Activated CD8-positive, alpha-beta T cell treated with anti-CD3 and anti-CD28 coated beads for 36 hours (primary cell): ENCODE measurements around the gene ABHD17C. TPM values are rescaled to one million over a fixed set of nuclear protein-coding genes. Genes with fewer than 3 reads are reported as not detected.

Experiments used
- ATAC-seq: fragments of 200-7000 bp; cut with Tn5 transposase; one replicate; pipeline ENCODE4 v1.10.0; 2021; ENCODE audit warnings: mild to moderate bottlenecking, moderate library complexity
- CTCF ChIA-PET: fragments of 350-600 bp; sonication (Branson Sonifier 250); formaldehyde crosslinking; loops from one replicate; lab custom pipeline; 2021; ENCODE audit warnings: antibody characterized with exemption; lab: Charles Lee
- POLR2A ChIA-PET: fragments of 350-600 bp; sonication (Branson Sonifier 250); formaldehyde crosslinking; loops from one replicate; lab custom pipeline; 2021; ENCODE audit warnings: antibody characterized with exemption; lab: Charles Lee
- DNase-seq: peaks from one replicate; pipeline ENCODE4 v3.0.0-alpha.2; 2020
- H3K27ac Mint-ChIP-seq: one replicate; pipeline ENCODE4 v1.8.0; 2021; ENCODE audit warnings: mild to moderate bottlenecking, mixed read lengths
- H3K27me3 Mint-ChIP-seq: one replicate; pipeline ENCODE4 v1.8.0; 2021; ENCODE audit warnings: mixed read lengths
- H3K36me3 Mint-ChIP-seq: one replicate; pipeline ENCODE4 v1.8.0; 2021; ENCODE audit warnings: low read depth, mixed read lengths
- H3K4me1 Mint-ChIP-seq: one replicate; pipeline ENCODE4 v1.8.0; 2021; ENCODE audit warnings: low read depth, mixed read lengths
- H3K4me3 Mint-ChIP-seq: one replicate; pipeline ENCODE4 v1.8.0; 2021; ENCODE audit warnings: mild to moderate bottlenecking, moderate library complexity, mixed read lengths
- H3K9me3 Mint-ChIP-seq: one replicate; pipeline ENCODE4 v1.8.0; 2021; ENCODE audit warnings: mixed read lengths
- CTCF ChIP-seq: fragments of 200-600 bp; IDR thresholded peaks from one replicate; pipeline ENCODE4 v1.8.0; 2022; ENCODE audit warnings: antibody characterized with exemption, mild to moderate bottlenecking
- intact Hi-C: fragments of 100-400 bp; cut with micrococcal nuclease; formaldehyde crosslinking; loops from one replicate; pipeline ENCODE4 v1.10.0; 2022
- total RNA-seq, 2 experiments: library from RNA; stranded (reverse); gene quantifications; one replicate each; pipeline ENCODE4 v1.2.3, GENCODE V29; 2021

ABHD17C gene
- total RNA-seq, 2 experiments from 2014 or later: 5.4 to 5.6 TPM

GRCh38 chr15:80706161-80706560 lies 11.1 kb downstream of the ABHD17C start:
- intact Hi-C loops: no loop called here
- no peak for TF ChIP-seq CTCF
- ChIA-PET CTCF (interaction anchor here (1.2 to 1.9 kb wide), 3 partner anchors 10 to 70 kb away, joined by 4 to 7 read pairs (median 6); partner anchors contain the start of gene ABHD17C), POLR2A (interaction anchor here (0.9 kb wide), 1 partner anchor 10 kb away, joined by 4 read pairs; the partner anchor contains the start of gene ABHD17C)
- peaks cover 10% of the 10 kb centered on the region for H3K4me1 Mint-ChIP-seq
- H3K27ac Mint-ChIP-seq: no peak overlapping the region
- ATAC-seq: no peak
- peaks cover 2% of the 10 kb centered on the region for H3K27me3 Mint-ChIP-seq
- no peaks in the 10 kb centered on the region for H3K9me3 Mint-ChIP-seq
- no peak for DNase-seq
- no peak overlapping the region for H3K4me3 Mint-ChIP-seq
- no peaks in the 10 kb centered on the region for H3K36me3 Mint-ChIP-seq

- POLR2A ChIA-PET: no interaction called here
- no peak for ATAC-seq
- CTCF ChIA-PET: no interaction called here
- no peak for DNase-seq
- Mint-ChIP-seq H3K4me1 (peaks cover 21% of the 10 kb centered on the region), H3K36me3 (no peaks in the 10 kb centered on the region), H3K27ac (no peak overlapping the region), H3K4me3 (no peak overlapping the region), H3K9me3 (no peaks in the 10 kb centered on the region), H3K27me3 (no peaks in the 10 kb centered on the region)
- intact Hi-C loops: no loop called here
- no peak for TF ChIP-seq CTCF
Measured at GRCh38 chr15:80709542-80709941, 14.4 kb downstream of the ABHD17C start.

- Mint-ChIP-seq H3K27me3 (no peaks in the 10 kb centered on the region), H3K36me3 (no peaks in the 10 kb centered on the region), H3K4me3 (no peak overlapping the region), H3K4me1 (peaks cover 19% of the 10 kb centered on the region), H3K9me3 (no peaks in the 10 kb centered on the region), H3K27ac (peak overlapping the region; percentile 9)
- ChIA-PET POLR2A (no interaction called here), CTCF (no interaction called here)
- TF ChIP-seq CTCF: no peak
- DNase-seq (peak; percentile 82), ATAC-seq (peak; percentile 97)
- intact Hi-C loops: no loop called here
Measured at GRCh38 chr15:80710635-80711554, 15.8 kb downstream of the ABHD17C start.

GRCh38 chr15:80711886-80712285 lies 16.8 kb downstream of the ABHD17C start:
- POLR2A ChIA-PET: interaction anchor here (0.9 kb wide), 1 partner anchor 18 kb away, joined by 4 read pairs; no protein-coding TSS in a partner anchor
- TF ChIP-seq CTCF: no peak
- intact Hi-C loops: no loop called here
- peaks cover 19% of the 10 kb centered on the region for H3K4me1 Mint-ChIP-seq
- no peak for DNase-seq
- H3K9me3 Mint-ChIP-seq: no peaks in the 10 kb centered on the region
- no peak overlapping the region for H3K4me3 Mint-ChIP-seq
- no peak for ATAC-seq
- H3K27ac Mint-ChIP-seq: no peak overlapping the region
- H3K27me3 Mint-ChIP-seq: no peaks in the 10 kb centered on the region
- no peaks in the 10 kb centered on the region for H3K36me3 Mint-ChIP-seq
- CTCF ChIA-PET: no interaction called here

- no peaks in the 10 kb centered on the region for H3K9me3 Mint-ChIP-seq
Measured at GRCh38 chr15:80712956-80713355, 17.8 kb downstream of the ABHD17C start.

More at GRCh38 chr15:80712956-80713355, 17.8 kb downstream of the ABHD17C start:
- Mint-ChIP-seq H3K36me3 (no peaks in the 10 kb centered on the region), H3K4me3 (no peak overlapping the region), H3K27me3 (no peaks in the 10 kb centered on the region), H3K4me1 (peaks cover 19% of the 10 kb centered on the region), H3K27ac (no peak overlapping the region)
- ChIA-PET CTCF (interaction anchor here (1.0 to 1.1 kb wide), 2 partner anchors 17 to 63 kb away, joined by 3 read pairs; partner anchors contain the start of gene ABHD17C), POLR2A (interaction anchor here (0.6 kb wide), 1 partner anchor 14 kb away, joined by 3 read pairs; no protein-coding TSS in a partner anchor)
- no peak for ATAC-seq
- intact Hi-C loops: no loop called here
- no peak for TF ChIP-seq CTCF
- DNase-seq: no peak
